HG03521 (cell line): ENCODE results near the gene SOCS7.
"Not testable (repeated sequence)": the region's sequence is repeated elsewhere in the genome, so short reads cannot be mapped to it uniquely, and the experiment has no call there.

ENCODE experiments used
- ATAC-seq: cut with Tn5 transposase; IDR thresholded peaks from one replicate; pipeline ENCODE4 v1.9.1; 2021; ENCODE audit warnings: mild to moderate bottlenecking, moderate library complexity; ENCODE audit not compliant: unreplicated experiment

The SOCS7 gene

GRCh38 chr17:38437313-38437712, 85.7 kb downstream of the SOCS7 start:
- ATAC-seq: not testable (repeated sequence)

GRCh38 chr17:38439436-38439835, 87.8 kb downstream of the SOCS7 start:
- no peak for ATAC-seq

GRCh38 chr17:38440614-38441397, 89.2 kb downstream of the SOCS7 start:
- ATAC-seq: no peak

- ATAC-seq: no peak
Observed at GRCh38 chr17:38441429-38442061, 89.9 kb downstream of the SOCS7 start.

GRCh38 chr17:38442548-38442947, 90.9 kb downstream of the SOCS7 start:
- ATAC-seq: no peak

GRCh38 chr17:38443356-38444031, 91.8 kb downstream of the SOCS7 start:
- ATAC-seq: no peak

- ATAC-seq: no peak
Observed at GRCh38 chr17:38444151-38444550, 92.5 kb downstream of the SOCS7 start.

- ATAC-seq: no peak
Observed at GRCh38 chr17:38447502-38448085, 96.0 kb downstream of the SOCS7 start.

GRCh38 chr17:38448208-38448771, 96.6 kb downstream of the SOCS7 start:
- no peak for ATAC-seq

GRCh38 chr17:38449364-38449763, 97.7 kb downstream of the SOCS7 start:
- ATAC-seq: no peak

- no peak for ATAC-seq
Observed at GRCh38 chr17:38450557-38451029, 98.9 kb downstream of the SOCS7 start.

GRCh38 chr17:38451030-38451839, 99.6 kb downstream of the SOCS7 start:
- no peak for ATAC-seq

- ATAC-seq: no peak
Observed at GRCh38 chr17:38451840-38452529, 100.3 kb downstream of the SOCS7 start.

- ATAC-seq: no peak
Observed at GRCh38 chr17:38452719-38453118, 101.1 kb downstream of the SOCS7 start.

- ATAC-seq: no peak
Observed at GRCh38 chr17:38453951-38454421, 102.3 kb downstream of the SOCS7 start.

- ATAC-seq: no peak
Observed at GRCh38 chr17:38454532-38454931, 102.9 kb downstream of the SOCS7 start.
